ENCODE results near the gene RBL1.

DNA sequence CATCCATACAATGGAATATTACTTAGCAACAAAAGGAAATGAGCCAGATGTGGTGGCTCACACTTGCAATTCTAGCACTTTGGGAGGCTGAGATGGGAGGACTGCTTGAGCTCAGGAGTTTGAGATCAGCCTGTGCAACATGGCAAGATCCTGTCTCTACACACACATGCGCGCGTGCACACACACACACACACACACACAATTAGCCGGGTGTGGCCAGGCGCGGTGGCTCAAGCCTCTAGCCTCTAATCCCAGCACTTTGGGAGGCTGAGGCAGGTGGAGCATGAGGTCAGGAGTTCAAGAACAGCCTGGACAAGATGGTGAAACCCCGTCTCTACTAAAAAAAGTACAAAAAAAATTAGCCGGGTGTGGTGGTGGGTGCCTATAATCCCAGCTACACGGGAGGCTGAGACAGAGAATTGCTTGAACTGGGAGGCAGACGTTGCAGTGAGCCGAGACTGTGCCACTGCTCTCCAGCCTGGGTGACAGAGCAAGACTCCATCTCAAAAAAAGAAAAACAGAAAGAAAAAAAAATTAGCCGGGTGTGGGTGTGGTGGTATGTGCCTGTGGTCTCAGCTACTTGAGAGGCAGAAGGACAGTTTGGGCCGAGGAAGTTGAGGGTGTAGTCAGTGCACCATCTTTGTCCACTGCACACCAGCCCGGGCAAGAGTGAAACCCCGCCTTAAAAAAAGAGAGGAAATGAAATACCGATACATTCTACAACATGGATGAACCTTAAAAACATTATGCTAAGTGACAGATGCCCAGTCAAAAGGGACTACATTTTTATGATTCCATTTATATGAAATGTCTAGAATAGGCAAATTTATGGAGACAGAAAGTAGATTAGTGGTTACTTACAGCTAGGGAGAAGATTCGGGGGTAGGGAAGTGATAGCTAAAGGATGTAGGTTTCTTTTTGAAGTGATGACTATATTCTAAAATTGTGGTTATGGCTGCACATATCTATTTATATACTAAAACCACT lies 52.5 kb downstream of the RBL1 start:
- no peak for TF ChIP-seq POLR2AphosphoS5 (IDR thresholded peaks at IDR 0.05; ENCODE audit: low read depth, low read length)
- TF ChIP-seq SPI1 (IDR thresholded peaks at IDR 0.05; ENCODE audit: low read depth, low read length) = peak; percentile 75
- no peak for TF ChIP-seq PAX5 (IDR thresholded peaks at IDR 0.05; ENCODE audit: insufficient read depth, low read length, severe bottlenecking)
- TF ChIP-seq POLR2A (IDR thresholded peaks at IDR 0.05; ENCODE audit: low read depth, low read length) = no peak
- no peak for TF ChIP-seq TAF1 (IDR thresholded peaks at IDR 0.05; ENCODE audit: low read depth, low read length)
- 0 out of 2 replicates have a peak, but pooled peaks have one; percentile 18 for TF ChIP-seq POU2F2 (IDR thresholded peaks at IDR 0.05; ENCODE audit: low read depth, low read length)

Data from GM12891 (cell line).